Adrenal gland (tissue), 12 donors: ENCODE measurements around the gene MED20. TPM values are rescaled to one million over a fixed set of nuclear protein-coding genes. Genes with fewer than 3 reads are reported as not detected.

Source experiments
- DNase-seq, 7 donors: peaks; one replicate each; pipeline ENCODE4 v3.0.0-alpha.2; 2019 to 2020
- H3K27ac ChIP-seq, 5 donors: fragments of 200-600 bp; sonication (generic) in 4 of 5; 1 replicate in 3 of 5; 2 replicates in 2 of 5; pipeline versions ENCODE4 v1.5.1 to v1.8.0; 2016 to 2020; ENCODE audit warnings: mild to moderate bottlenecking in 1 of 5
- H3K27me3 ChIP-seq: fragments of 200-600 bp; 2 replicates; pipeline ENCODE4 v1.8.0; 2021
- H3K36me3 ChIP-seq, 2 donors: fragments of 200-600 bp; replicated peaks in 1 of 2; 1 replicate in 1 of 2; 2 replicates in 1 of 2; pipeline versions ENCODE4 v1.5.1 to v1.8.0; 2018 to 2022
- H3K4me1 ChIP-seq, 2 donors: fragments of 200-600 bp; replicated peaks in 1 of 2; 1 replicate in 1 of 2; 2 replicates in 1 of 2; pipeline versions ENCODE4 v1.5.1 to v1.8.0; 2018 to 2021
- H3K4me3 ChIP-seq, 4 donors: fragments of 200-600 bp; sonication (generic) in 3 of 4; one replicate each; pipeline ENCODE4 v1.5.1; 2016 to 2018
- H3K9me3 ChIP-seq, 3 donors: fragments of 200-600 bp; sonication (generic) in 1 of 3; replicated peaks in 1 of 3; 1 replicate in 2 of 3; 2 replicates in 1 of 3; pipeline versions ENCODE4 v1.5.1 to v1.8.0; 2016 to 2021
- POLR2A ChIP-seq, 2 donors: fragments of 450-650 bp; IDR thresholded peaks; one replicate each; pipeline ENCODE4 v1.6.1; 2017; ENCODE audit warnings: antibody characterized with exemption in 2 of 2, mild to moderate bottlenecking in 2 of 2, moderate library complexity in 1 of 2
- WGBS, 4 donors: extraction: QIAGEN DNeasy Blood & Tissue Kit in 2 of 4; methylation state at CpG; one replicate each; pipeline versions ENCODE4 v1.1.5 to v1.1.7; 2013 to 2017; 5-methylcytosine and 5-hydroxymethylcytosine counted together
- intact Hi-C, 2 donors: fragments of 100-400 bp; cut with DNase I; formaldehyde crosslinking; loops; one replicate each; pipeline versions ENCODE4 v1.14.1 to v1.15.0; 2022 to 2023
- polyA plus RNA-seq, 3 donors: library from polyadenylated mRNA; stranded (reverse); fragments of 200-250 nt in 2 of 3; fragments of 350-450 nt in 1 of 3; fragmentation: Illumina TruSeq in 1 of 3; extraction: RNeasy Lipid Tissue Mini Kit (QIAGEN cat#74804) in 1 of 3; gene quantifications; one replicate each; pipeline ENCODE4 v1.2.3, GENCODE V29; 2013 to 2014
- total RNA-seq, 9 donors: library from RNA; depleted of rRNA in 4 of 9; stranded (reverse); fragments of >200 nt in 4 of 9; fragments of 120-200 nt in 1 of 9; fragmentation: NEBNext Ultra II Directional in 1 of 9; extraction: Animal tissue kit (Norgen Biotek cat#: 25700) in 1 of 9; gene quantifications; one replicate each; pipeline versions ENCODE4 v1.1.0 to v1.2.4, GENCODE V29; 2013 to 2023
- TF ChIP-seq, protein P1 (sequence below), 6 experiments: fragments of 450-650 bp in 4 of 6; fragments of 200-600 bp in 2 of 6; sonication (generic) in 1 of 6; IDR thresholded peaks; 1 replicate in 5 of 6; 2 replicates in 1 of 6; pipeline versions ENCODE4 v1.5.1 to v1.8.0; 2016 to 2021; ENCODE audit warnings: antibody characterized with exemption in 6 of 6, mild to moderate bottlenecking in 2 of 6, moderate library complexity in 1 of 6
- donor health status: healthy with polysubstance abuse.
- donor health status: Bipolar disorder and iron deficiency.
- donor health status: DM: yes; HTN: yes; CAD: no.
- donor health status: DM: no; HTN: no; CAD: no.
- donor health status: DM: no; HTN: no; CAD: no.
- donor health status: DM: yes; HTN: yes; CAD: no.

The MED20 gene
- total and polyA plus RNA-seq, 12 donors = 8.2 to 36.5 (median 23.1) TPM

GRCh38 chr6:41927253-41927652 lies 6.3 kb upstream of the MED20 start:
- H3K27me3 ChIP-seq = no peaks in the 10 kb centered on the region
- WGBS, 4 donors = 88 to 93% (median 90%) methylated on average over 6 of the region's 6 CpGs
- peaks cover 4 to 14% of the 10 kb centered on the region in 2 donors for H3K4me1 ChIP-seq
- H3K4me3 ChIP-seq = no peak overlapping the region
- H3K36me3 ChIP-seq = peaks cover 0 to 55% of the 10 kb centered on the region in 2 donors
- intact Hi-C loops = no loop called here
- no peak for DNase-seq
- no peak overlapping the region for H3K27ac ChIP-seq
- no peak for TF ChIP-seq POLR2A (IDR thresholded peaks at IDR 0.05)
- TF ChIP-seq, protein P1, sequence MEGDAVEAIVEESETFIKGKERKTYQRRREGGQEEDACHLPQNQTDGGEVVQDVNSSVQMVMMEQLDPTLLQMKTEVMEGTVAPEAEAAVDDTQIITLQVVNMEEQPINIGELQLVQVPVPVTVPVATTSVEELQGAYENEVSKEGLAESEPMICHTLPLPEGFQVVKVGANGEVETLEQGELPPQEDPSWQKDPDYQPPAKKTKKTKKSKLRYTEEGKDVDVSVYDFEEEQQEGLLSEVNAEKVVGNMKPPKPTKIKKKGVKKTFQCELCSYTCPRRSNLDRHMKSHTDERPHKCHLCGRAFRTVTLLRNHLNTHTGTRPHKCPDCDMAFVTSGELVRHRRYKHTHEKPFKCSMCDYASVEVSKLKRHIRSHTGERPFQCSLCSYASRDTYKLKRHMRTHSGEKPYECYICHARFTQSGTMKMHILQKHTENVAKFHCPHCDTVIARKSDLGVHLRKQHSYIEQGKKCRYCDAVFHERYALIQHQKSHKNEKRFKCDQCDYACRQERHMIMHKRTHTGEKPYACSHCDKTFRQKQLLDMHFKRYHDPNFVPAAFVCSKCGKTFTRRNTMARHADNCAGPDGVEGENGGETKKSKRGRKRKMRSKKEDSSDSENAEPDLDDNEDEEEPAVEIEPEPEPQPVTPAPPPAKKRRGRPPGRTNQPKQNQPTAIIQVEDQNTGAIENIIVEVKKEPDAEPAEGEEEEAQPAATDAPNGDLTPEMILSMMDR (IDR thresholded peaks at IDR 0.05) = no peak
- H3K9me3 ChIP-seq = no peaks in the 10 kb centered on the region

DNA sequence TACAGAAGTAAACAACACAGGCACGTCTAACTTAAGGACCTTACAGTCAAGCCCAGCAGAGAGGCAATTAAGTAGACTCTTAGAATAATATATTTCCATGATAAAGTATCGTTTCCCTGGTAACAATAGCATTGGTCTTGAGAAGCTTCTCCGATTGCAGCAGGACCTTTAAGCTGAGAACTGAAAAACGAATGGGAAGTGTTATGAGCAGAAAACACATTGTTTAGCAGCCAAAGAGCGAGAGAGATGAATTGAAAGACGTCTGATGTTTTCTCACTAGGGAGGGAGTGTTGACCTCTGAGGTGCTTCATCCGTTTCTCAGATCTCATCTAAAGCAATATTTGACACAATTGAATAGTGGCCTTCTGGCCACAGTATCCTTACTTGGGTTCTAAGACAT lies 1.2 kb upstream of the MED20 start:
- intact Hi-C loops = no loop called here
- H3K36me3 ChIP-seq = peaks cover 0 to 5% of the 10 kb centered on the region in 2 donors
- H3K9me3 ChIP-seq = no peaks in the 10 kb centered on the region
- H3K4me1 ChIP-seq = peaks cover 29 to 44% of the 10 kb centered on the region in 2 donors
- 2 to 4% (median 3%) methylated on average over 7 of the region's 7 CpGs for WGBS, 4 donors
- H3K27ac ChIP-seq = peak overlapping the region in 1 of 5 donors; percentile 99
- H3K4me3 ChIP-seq = peak overlapping the region in 3 of 4 donors; percentile 74 to 99 (median 98)
- no peaks in the 10 kb centered on the region for H3K27me3 ChIP-seq
- no peak for DNase-seq
- TF ChIP-seq, protein P1 (IDR thresholded peaks at IDR 0.05) = no peak
- TF ChIP-seq POLR2A (IDR thresholded peaks at IDR 0.05) = no peak

GRCh38 chr6:41921712-41921998 lies 716 bp upstream of the MED20 start:
- H3K9me3 ChIP-seq = no peaks in the 10 kb centered on the region
- peak overlapping the region; percentile 99 to 100 (median 99) for H3K27ac ChIP-seq
- H3K4me1 ChIP-seq = peaks cover 32 to 49% of the 10 kb centered on the region in 2 donors
- H3K36me3 ChIP-seq = peaks cover 0 to 5% of the 10 kb centered on the region in 2 donors
- 0 to 1% (median 1%) methylated on average over 11 to 20 of the region's 20 CpGs for WGBS, 4 donors
- intact Hi-C loops = no loop called here
- H3K27me3 ChIP-seq = no peaks in the 10 kb centered on the region
- no peak for TF ChIP-seq POLR2A (IDR thresholded peaks at IDR 0.05)
- TF ChIP-seq, protein P1 (IDR thresholded peaks at IDR 0.05) = no peak
- peak in 1 of 7 donors; percentile 47 for DNase-seq
- H3K4me3 ChIP-seq = peak overlapping the region; percentile 74 to 99 (median 90)

GRCh38 chr6:41917528-41917927 lies 3.4 kb downstream of the MED20 start:
- intact Hi-C loops = no loop called here
- H3K4me3 ChIP-seq = no peak overlapping the region
- peak in 1 of 2 donors; percentile 78 for TF ChIP-seq POLR2A (IDR thresholded peaks at IDR 0.05)
- TF ChIP-seq, protein P1 (IDR thresholded peaks at IDR 0.05) = no peak
- peaks cover 44 to 50% of the 10 kb centered on the region in 2 donors for H3K4me1 ChIP-seq
- H3K9me3 ChIP-seq = no peaks in the 10 kb centered on the region
- 20 to 32% (median 26%) methylated on average over 4 of the region's 4 CpGs for WGBS, 4 donors
- peak; percentile 25 to 83 (median 73) for DNase-seq
- no peaks in the 10 kb centered on the region for H3K27me3 ChIP-seq
- H3K27ac ChIP-seq = peak overlapping the region; percentile 20 to 87 (median 76)
- peaks cover 0 to 13% of the 10 kb centered on the region in 2 donors for H3K36me3 ChIP-seq
